Natural killer cell (primary cell): Measurements from ENCODE around the gene ABHD3. TPM values are rescaled to one million over a fixed set of nuclear protein-coding genes. Genes with fewer than 3 reads are reported as not detected.

Experiments used
- ATAC-seq, 3 donors: fragments of 150-1000 bp in 2 of 3; fragments of 200-7000 bp in 1 of 3; cut with Tn5 transposase; 1 replicate in 1 of 3; 2 replicates in 2 of 3; pipeline ENCODE4 v1.10.0; 2021; ENCODE audit warnings: mild to moderate bottlenecking in 2 of 3, moderate library complexity in 2 of 3
- DNase-seq, 2 donors: peaks; one replicate each; pipeline versions ENCODE4 v3.0.0 to v3.0.0-alpha.2; 2013 to 2021; ENCODE audit warnings: mixed read lengths in 1 of 2
- H3K27ac ChIP-seq: one replicate; pipeline ENCODE4 v1.5.1; 2013; ENCODE audit warnings: mild to moderate bottlenecking, low read length
- H3K27me3 ChIP-seq: one replicate; pipeline ENCODE4 v1.6.1; 2013; ENCODE audit warnings: low read length; ENCODE audit not compliant: control insufficient read depth, insufficient read depth
- H3K36me3 ChIP-seq: one replicate; pipeline ENCODE4 v1.6.1; 2013; ENCODE audit warnings: low read length; ENCODE audit not compliant: control insufficient read depth, insufficient read depth
- H3K4me1 ChIP-seq: one replicate; pipeline ENCODE4 v1.6.1; 2013; ENCODE audit warnings: low read length; ENCODE audit not compliant: control insufficient read depth, insufficient read depth
- H3K4me3 ChIP-seq: one replicate; pipeline ENCODE4 v1.5.1; 2013; ENCODE audit warnings: low read length
- H3K9me3 ChIP-seq: one replicate; pipeline ENCODE4 v1.6.1; 2013; ENCODE audit warnings: low read length; ENCODE audit not compliant: control insufficient read depth, insufficient read depth
- H3K27ac Mint-ChIP-seq, 2 donors: one replicate each; pipeline ENCODE4 v1.8.0; 2022; ENCODE audit warnings: mild to moderate bottlenecking in 2 of 2, mixed read lengths in 2 of 2, moderate library complexity in 1 of 2
- H3K27me3 Mint-ChIP-seq, 2 donors: one replicate each; pipeline ENCODE4 v1.8.0; 2022; ENCODE audit warnings: low read depth in 2 of 2, mixed read lengths in 2 of 2
- H3K36me3 Mint-ChIP-seq: one replicate; pipeline ENCODE4 v1.8.0; 2022; ENCODE audit warnings: mixed read lengths
- H3K4me1 Mint-ChIP-seq, 2 donors: one replicate each; pipeline ENCODE4 v1.8.0; 2022; ENCODE audit warnings: mixed read lengths in 2 of 2
- H3K4me3 Mint-ChIP-seq: one replicate; pipeline ENCODE4 v1.8.0; 2022; ENCODE audit warnings: mild to moderate bottlenecking, moderate library complexity, mixed read lengths
- H3K9me3 Mint-ChIP-seq, 2 donors: one replicate each; pipeline ENCODE4 v1.8.0; 2022; ENCODE audit warnings: mixed read lengths in 2 of 2
- WGBS: methylation state at CpG from one replicate; pipeline ENCODE4 v1.1.7; 2013; ENCODE audit warnings: missing lambda C conversion rate; ENCODE audit not compliant: insufficient coverage; 5-methylcytosine and 5-hydroxymethylcytosine counted together
- intact Hi-C: fragments of 100-400 bp; cut with micrococcal nuclease; formaldehyde crosslinking; loops from one replicate; pipeline ENCODE4 v1.14.2; 2022
- total RNA-seq, 4 donors: library from RNA; stranded (reverse); fragments of 120-200 nt in 1 of 4; gene quantifications; one replicate each; pipeline versions ENCODE4 v1.2.3 to v1.2.4, GENCODE V29; 2013 to 2022
- TF ChIP-seq, protein P1 (sequence below): fragments of 200-600 bp; IDR thresholded peaks from one replicate; pipeline ENCODE4 v1.8.0; 2022; ENCODE audit warnings: antibody characterized with exemption

ABHD3 gene
- total RNA-seq, 3 donors from 2014 or later (not counting 1 experiment from before 2014, with no cell fraction given) = 39.9 to 47.3 (median 45.0) TPM

DNA sequence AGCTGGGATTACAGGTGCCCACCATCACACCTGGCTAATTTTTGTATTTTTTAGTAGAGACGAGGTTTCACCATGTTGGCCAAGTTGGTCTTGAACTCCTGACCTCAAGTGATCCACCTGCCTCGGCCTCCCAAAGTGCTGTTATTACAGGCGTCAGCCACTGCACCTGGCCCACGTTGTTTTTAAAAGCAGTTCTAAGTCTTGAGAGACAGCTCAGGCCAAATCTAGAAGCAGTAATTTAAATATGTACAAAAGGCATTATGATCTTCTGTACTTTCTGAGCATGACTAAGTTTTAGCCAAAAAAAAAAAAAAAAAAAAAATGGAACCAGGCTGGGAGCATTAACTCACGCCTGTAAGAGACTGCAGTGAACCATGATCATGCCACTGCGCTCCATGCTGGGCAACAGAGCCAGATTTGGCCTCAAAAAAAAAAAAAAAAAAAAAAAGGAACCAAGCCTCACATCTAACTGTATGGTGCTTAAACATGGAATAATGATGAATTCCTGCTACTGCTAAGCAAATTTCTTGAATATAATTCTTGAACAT lies 4.0 kb downstream of the ABHD3 start:
- Mint-ChIP-seq H3K27me3 (no peaks in the 10 kb centered on the region), H3K36me3 (no peaks in the 10 kb centered on the region), H3K4me3 (no peak overlapping the region), H3K4me1 (peaks cover 29 to 31% of the 10 kb centered on the region in 2 donors), H3K9me3 (no peaks in the 10 kb centered on the region), H3K27ac (no peak overlapping the region)
- Histone ChIP-seq H3K27ac (no peak overlapping the region), H3K9me3 (no peaks in the 10 kb centered on the region), H3K4me3 (no peak overlapping the region), H3K36me3 (peaks cover 11% of the 10 kb centered on the region), H3K27me3 (no peaks in the 10 kb centered on the region), H3K4me1 (peaks cover 4% of the 10 kb centered on the region)
- DNase-seq = no peak
- ATAC-seq = no peak
- 95% methylated on average over 6 of the region's 6 CpGs for WGBS
- TF ChIP-seq, protein P1, sequence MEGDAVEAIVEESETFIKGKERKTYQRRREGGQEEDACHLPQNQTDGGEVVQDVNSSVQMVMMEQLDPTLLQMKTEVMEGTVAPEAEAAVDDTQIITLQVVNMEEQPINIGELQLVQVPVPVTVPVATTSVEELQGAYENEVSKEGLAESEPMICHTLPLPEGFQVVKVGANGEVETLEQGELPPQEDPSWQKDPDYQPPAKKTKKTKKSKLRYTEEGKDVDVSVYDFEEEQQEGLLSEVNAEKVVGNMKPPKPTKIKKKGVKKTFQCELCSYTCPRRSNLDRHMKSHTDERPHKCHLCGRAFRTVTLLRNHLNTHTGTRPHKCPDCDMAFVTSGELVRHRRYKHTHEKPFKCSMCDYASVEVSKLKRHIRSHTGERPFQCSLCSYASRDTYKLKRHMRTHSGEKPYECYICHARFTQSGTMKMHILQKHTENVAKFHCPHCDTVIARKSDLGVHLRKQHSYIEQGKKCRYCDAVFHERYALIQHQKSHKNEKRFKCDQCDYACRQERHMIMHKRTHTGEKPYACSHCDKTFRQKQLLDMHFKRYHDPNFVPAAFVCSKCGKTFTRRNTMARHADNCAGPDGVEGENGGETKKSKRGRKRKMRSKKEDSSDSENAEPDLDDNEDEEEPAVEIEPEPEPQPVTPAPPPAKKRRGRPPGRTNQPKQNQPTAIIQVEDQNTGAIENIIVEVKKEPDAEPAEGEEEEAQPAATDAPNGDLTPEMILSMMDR = no peak
- intact Hi-C loops = no loop called here

DNA sequence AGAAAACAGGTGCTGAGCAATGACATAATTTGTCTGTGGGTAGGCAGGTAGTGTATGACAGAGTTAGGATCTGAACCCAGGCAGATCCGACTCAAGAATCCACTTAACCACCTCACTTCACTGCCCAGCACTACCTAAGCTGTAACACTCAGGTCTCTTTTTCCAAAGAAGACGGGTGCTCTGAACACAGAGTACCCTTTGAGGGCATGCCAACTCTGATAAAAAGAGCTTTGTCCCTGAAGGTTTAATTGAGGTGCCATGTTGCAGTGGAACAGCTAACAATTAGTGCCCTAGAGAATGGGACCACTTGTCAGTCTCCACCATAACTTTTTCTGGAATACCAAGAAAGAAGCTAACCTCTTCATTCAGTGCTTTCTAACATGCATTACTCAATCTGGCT lies 11.3 kb downstream of the ABHD3 start:
- Mint-ChIP-seq H3K4me3 (no peak overlapping the region), H3K36me3 (no peaks in the 10 kb centered on the region), H3K4me1 (peaks cover 13 to 16% of the 10 kb centered on the region in 2 donors), H3K27me3 (no peaks in the 10 kb centered on the region), H3K9me3 (peaks cover 0 to 3% of the 10 kb centered on the region in 2 donors), H3K27ac (peak overlapping the region in 1 of 2 donors; percentile 34)
- 100% methylated on average over 1 of the region's 2 CpGs for WGBS
- H3K36me3 ChIP-seq = peaks cover 16% of the 10 kb centered on the region
- no peaks in the 10 kb centered on the region for H3K4me1 ChIP-seq
- H3K27me3 ChIP-seq = no peaks in the 10 kb centered on the region
- TF ChIP-seq, protein P1 = no peak
- intact Hi-C loops = no loop called here
- H3K4me3 ChIP-seq = no peak overlapping the region
- no peak overlapping the region for H3K27ac ChIP-seq
- ATAC-seq (no peak), DNase-seq (no peak)
- peaks cover 6% of the 10 kb centered on the region for H3K9me3 ChIP-seq

DNA sequence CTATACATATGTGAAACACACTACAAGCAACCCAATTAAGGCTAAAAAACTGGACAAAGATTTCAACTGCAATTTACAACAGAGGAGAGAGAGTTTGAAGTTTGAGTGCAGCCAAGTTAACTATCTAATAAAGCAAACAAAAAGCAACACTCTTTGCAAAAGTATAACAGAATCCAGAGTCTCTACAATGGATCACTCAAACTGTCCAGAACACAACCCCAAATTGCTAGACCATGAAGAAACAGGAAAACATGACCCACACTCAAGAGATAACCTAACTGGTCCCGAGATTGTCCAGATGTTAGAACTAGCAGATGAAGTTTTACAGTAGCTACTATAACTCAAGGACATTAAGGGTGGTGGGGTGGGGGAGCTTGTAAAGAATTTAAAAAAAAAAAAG lies 14.8 kb downstream of the ABHD3 start:
- H3K36me3 ChIP-seq = peaks cover 9% of the 10 kb centered on the region
- peaks cover 6% of the 10 kb centered on the region for H3K9me3 ChIP-seq
- no peak overlapping the region for H3K4me3 ChIP-seq
- no peak overlapping the region for H3K27ac ChIP-seq
- peaks cover 0 to 3% of the 10 kb centered on the region in 2 donors for H3K9me3 Mint-ChIP-seq
- H3K27me3 Mint-ChIP-seq = no peaks in the 10 kb centered on the region
- H3K27me3 ChIP-seq = no peaks in the 10 kb centered on the region
- ATAC-seq = no peak
- no peaks in the 10 kb centered on the region for H3K4me1 ChIP-seq
- H3K36me3 Mint-ChIP-seq = no peaks in the 10 kb centered on the region
- no peak overlapping the region for H3K4me3 Mint-ChIP-seq
- WGBS = no CpG with 5 or more reads among the region's 1 CpG
- no peak overlapping the region for H3K27ac Mint-ChIP-seq
- TF ChIP-seq, protein P1 = no peak
- intact Hi-C loops = no loop called here
- no peak for DNase-seq
- H3K4me1 Mint-ChIP-seq = peaks cover 13 to 15% of the 10 kb centered on the region in 2 donors
